Measurements from ENCODE around the gene LAMTOR4. TPM values are rescaled to one million over a fixed set of nuclear protein-coding genes. Genes with fewer than 3 reads are reported as not detected.
A peak's percentile ranks its signal among the peaks of the same experiment; 100 is the strongest.

Gene LAMTOR4
- total RNA-seq (2014; rRNA removed; shearing (Covaris generic)): 145 and 157 TPM in 2 replicates

- peak; percentile 99 for DNase-seq (ENCODE audit: low read depth)
These were observed at the start of gene LAMTOR4 for GRCh38 chr7:100148559-100149328. TSS of gene LAMTOR4 (plus strand) at chr7:100148918. CDS start at chr7:100148973, 55 bp downstream.

- DNase-seq (ENCODE audit: low read depth): no peak
These were observed 49.3 kb upstream of the LAMTOR4 start for GRCh38 chr7:100099452-100099851.

DNA sequence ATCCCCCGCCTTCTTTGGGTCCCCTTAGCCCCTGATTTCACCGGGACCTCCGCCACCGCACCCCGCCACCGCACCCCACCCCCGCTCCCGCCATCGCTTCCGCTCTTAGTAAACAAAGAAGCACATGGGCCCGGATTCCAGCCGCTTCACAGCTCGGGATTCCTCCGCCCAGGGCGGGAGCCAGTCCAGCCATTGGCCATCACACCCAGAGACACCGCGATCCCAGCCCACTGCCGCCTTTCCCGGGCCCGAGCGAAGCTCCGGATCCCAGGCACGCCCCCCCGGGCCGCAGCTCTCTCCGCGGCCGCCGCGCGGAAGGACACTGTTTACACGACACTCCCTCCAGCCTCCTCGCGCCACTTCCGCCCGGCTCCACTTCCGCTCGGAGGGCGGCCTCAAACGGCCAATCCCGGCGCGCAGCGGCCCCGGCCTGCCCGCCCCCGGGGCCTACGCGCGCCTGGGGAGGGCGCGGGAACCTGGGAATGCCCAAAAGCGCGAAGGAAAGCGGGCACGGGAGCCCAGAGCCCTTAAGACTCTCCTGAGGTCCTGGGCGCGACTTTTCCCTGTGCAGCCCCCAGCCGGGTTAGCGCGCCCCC lies 48.2 kb upstream of the LAMTOR4 start:
- DNase-seq (ENCODE audit: low read depth): peak; percentile 93

GRCh38 chr7:100101016-100101862 lies 47.5 kb upstream of the LAMTOR4 start, which contains the start of the genes AP4M1 and MCM7:
TSS of gene AP4M1 (plus strand) at chr7:100101643. CDS start at chr7:100101715, 72 bp downstream.
TSS of gene MCM7 (minus strand) at chr7:100101397. CDS start at chr7:100101294, 103 bp downstream.
- DNase-seq (ENCODE audit: low read depth): peak; percentile 99

DNA sequence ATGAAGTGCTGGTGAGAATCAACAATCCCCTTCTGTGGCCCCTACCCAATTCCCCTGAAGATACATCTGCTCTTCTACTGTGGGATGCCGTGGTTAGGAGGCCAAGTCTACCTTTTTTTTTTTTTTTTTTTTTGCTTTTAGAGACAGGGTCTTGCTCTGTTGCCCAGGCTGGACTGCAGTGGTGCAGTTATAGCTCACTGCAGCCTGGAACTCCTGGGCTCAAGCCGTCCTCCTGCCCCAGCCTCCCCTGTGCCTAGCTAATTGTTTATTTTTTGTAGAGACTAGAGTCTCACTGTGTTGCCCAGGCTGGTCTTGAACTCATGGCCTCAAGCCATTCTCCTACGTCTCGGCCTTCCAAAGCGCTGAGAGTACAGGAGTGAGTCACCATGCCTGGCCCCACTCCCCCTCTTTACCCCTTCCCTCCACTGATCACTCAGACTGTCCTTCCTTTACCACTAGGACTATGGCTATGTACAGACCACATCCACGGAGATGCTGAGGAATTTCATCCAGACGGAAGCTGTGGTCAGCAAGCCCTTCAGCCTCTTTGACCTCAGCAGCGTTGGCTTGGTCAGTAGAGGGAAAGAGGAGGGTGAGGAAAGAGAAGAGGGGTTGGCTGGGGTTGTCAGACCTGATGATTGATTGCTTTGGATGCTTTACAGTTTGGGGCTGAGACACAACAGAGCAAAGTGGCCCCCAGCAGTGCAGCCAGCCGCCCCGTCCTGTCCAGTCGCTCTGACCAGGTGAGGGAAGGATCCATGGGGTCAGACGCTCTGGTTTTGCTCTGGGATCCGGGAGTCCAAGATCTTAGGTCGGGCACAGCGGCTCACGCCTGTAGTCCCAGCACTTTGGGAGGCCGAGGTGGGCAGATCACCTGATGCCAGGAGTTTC lies 45.5 kb upstream of the LAMTOR4 start:
- peak; percentile 100 for DNase-seq (ENCODE audit: low read depth)

- no peak for DNase-seq (ENCODE audit: low read depth)
These were observed 43.2 kb upstream of the LAMTOR4 start for GRCh38 chr7:100105534-100105933.

- no peak for DNase-seq (ENCODE audit: low read depth)
These were observed 42.1 kb upstream of the LAMTOR4 start for GRCh38 chr7:100106633-100107032.

DNA sequence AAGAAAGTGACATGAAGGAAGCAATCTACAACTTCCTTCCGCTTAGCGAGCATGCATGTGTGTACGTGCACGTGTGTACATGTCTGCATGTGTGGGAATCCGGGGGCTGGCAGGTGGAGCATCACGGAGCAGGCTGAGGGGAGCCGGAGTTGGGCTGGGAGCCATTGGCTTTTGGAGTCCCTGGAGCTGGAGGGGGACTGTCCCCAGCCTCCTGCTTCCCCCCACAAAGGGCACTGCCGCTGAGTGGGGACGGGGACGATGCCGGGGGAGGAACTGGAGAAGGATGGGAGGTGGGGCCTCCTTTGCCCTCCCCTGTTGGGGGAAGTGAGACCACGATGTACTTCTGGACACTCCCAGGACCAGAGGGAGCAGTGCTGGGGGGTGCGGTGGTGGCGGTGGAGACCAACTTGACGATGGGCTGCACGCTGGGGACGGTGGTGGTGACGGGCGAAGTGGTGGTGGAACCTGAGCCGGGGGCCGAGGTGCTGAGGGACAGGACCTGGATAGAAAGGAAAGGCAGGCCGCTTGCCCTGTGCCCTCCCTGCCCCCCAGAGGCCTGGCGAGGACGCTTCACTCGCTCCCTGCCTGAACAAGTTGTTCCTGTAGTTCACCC lies 41.5 kb upstream of the LAMTOR4 start:
- DNase-seq (ENCODE audit: low read depth): no peak

- no peak for DNase-seq (ENCODE audit: low read depth)
These were observed 40.8 kb upstream of the LAMTOR4 start for GRCh38 chr7:100107890-100108289.

GRCh38 chr7:100109521-100110163 lies 39.1 kb upstream of the LAMTOR4 start:
- no peak for DNase-seq (ENCODE audit: low read depth)

DNA sequence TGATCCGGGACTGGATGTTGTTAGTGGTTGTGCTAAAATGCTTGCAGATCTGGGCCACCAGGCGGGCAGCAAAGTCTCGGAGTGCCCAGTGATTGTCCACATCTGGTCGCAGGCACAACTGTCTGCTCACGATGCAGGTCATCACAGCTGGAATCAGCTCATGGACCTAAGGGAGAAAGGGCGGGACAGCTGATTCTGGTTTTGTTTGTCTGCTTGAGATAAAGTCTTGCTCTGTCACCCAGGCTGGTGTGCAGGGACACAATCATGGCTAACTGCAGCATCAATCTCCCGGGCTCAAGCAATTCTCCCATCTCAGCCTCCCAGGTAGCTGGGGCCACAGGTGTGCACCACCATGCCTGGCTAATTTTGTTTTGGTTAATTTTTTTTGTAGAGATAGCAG lies 37.6 kb upstream of the LAMTOR4 start:
- DNase-seq (ENCODE audit: low read depth): no peak

DNA sequence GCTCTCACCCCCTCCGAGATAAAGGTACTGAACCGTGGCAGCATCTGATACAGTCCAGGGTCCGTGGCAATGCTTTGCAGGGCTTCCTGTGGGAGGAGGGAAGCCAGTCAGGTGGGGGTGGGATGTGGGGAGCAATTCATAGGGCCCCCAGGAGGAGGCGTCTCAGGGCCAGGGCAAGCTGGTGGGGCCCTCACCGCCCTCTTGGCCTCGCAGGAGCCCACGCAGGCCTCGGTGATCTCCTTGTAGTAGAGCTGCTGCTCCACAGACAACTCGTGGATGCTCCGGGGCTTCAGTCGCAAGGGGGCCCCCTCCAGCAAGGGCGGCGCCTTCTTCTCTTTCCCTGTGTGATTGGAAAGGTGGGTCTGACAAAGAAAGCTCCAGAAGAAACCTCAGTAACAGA lies 36.8 kb upstream of the LAMTOR4 start:
- DNase-seq (ENCODE audit: low read depth): no peak

- DNase-seq (ENCODE audit: low read depth): no peak
These were observed 33.7 kb upstream of the LAMTOR4 start for GRCh38 chr7:100115026-100115425.

- no peak for DNase-seq (ENCODE audit: low read depth)
These were observed 30.2 kb upstream of the LAMTOR4 start for GRCh38 chr7:100118388-100119071.

GRCh38 chr7:100119072-100119969 lies 29.4 kb upstream of the LAMTOR4 start, which contains the start of the genes CNPY4 and TAF6:
TSS of gene CNPY4 (plus strand) at chr7:100119634. CDS start at chr7:100119745, 111 bp downstream.
TSS of gene TAF6 (minus strand) at chr7:100119358. CDS start at chr7:100114209, 5,149 bp downstream.
- DNase-seq (ENCODE audit: low read depth): peak; percentile 96

DNA sequence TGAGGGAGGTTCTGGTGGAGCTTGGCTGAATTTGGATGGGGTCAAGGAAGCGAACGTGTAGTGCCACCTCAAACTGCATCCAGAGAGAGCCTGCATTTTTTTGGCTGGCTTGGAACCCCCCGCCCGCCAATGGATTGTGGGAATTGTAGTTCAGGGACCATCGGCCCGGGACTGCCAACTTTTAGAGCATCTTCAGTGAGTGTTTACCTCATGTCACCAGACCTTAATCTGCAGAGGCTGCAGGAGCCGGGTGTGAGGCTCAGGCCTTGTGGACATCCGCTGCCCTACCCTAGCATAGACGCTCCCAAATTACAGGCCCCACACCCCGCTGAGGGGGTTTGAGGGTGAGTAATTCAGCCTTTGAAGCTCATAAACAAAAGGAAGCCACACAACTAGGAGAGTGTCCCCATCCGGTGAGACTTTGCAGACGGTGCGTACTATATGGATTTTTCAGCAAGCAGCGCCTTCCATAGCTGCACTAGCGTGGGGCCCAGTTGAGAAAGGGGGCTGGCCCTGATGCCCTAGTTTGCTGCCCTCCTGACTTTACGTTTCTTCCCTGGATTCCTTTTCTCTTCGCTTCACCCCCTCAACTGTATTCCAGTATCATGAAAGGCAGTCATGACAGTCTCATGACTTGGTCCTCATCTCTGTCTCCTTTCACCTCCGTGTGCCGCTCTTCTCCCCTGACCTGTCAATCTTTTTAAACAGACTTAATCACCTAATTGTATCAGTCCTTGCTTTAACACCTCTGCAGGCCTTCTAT lies 28.6 kb upstream of the LAMTOR4 start:
- peak; percentile 76 for DNase-seq (ENCODE audit: low read depth)

- no peak for DNase-seq (ENCODE audit: low read depth)
These were observed 28.0 kb upstream of the LAMTOR4 start for GRCh38 chr7:100120733-100121036.

GRCh38 chr7:100122067-100122466 lies 26.7 kb upstream of the LAMTOR4 start:
- no peak for DNase-seq (ENCODE audit: low read depth)
